GM21423 (cell line): ENCODE results near the gene POLG.

Experiments
- ATAC-seq: cut with Tn5 transposase; IDR thresholded peaks from one replicate; pipeline ENCODE4 v1.9.1; 2021; ENCODE audit warnings: mild to moderate bottlenecking, moderate library complexity; ENCODE audit not compliant: unreplicated experiment

POLG gene

GRCh38 chr15:89356634-89357298 lies 22.1 kb upstream of the POLG start:
- ATAC-seq, result no peak

GRCh38 chr15:89353991-89354390 lies 19.4 kb upstream of the POLG start:
- no peak for ATAC-seq

- no peak for ATAC-seq
Observed at GRCh38 chr15:89352476-89352875, 17.9 kb upstream of the POLG start.

GRCh38 chr15:89349206-89349558 lies 14.6 kb upstream of the POLG start:
- ATAC-seq, result no peak

GRCh38 chr15:89346516-89347231 lies 12.1 kb upstream of the POLG start:
- no peak for ATAC-seq

GRCh38 chr15:89345248-89345647 lies 10.6 kb upstream of the POLG start:
- no peak for ATAC-seq

GRCh38 chr15:89342840-89343239 lies 8.2 kb upstream of the POLG start:
- no peak for ATAC-seq

GRCh38 chr15:89341316-89342005 lies 6.8 kb upstream of the POLG start:
- ATAC-seq, result no peak

GRCh38 chr15:89340573-89340972 lies 5.9 kb upstream of the POLG start:
- no peak for ATAC-seq

- no peak for ATAC-seq
Observed at GRCh38 chr15:89338036-89338435, 3.4 kb upstream of the POLG start.

- no peak for ATAC-seq
Observed at GRCh38 chr15:89335298-89336041, 846 bp upstream of the POLG start.

- no peak for ATAC-seq
Observed at GRCh38 chr15:89333959-89334509, 590 bp downstream of the POLG start.

GRCh38 chr15:89333011-89333860 lies 1.4 kb downstream of the POLG start:
- no peak for ATAC-seq

GRCh38 chr15:89332446-89332845 lies 2.2 kb downstream of the POLG start:
- ATAC-seq, result no peak

GRCh38 chr15:89330881-89331595 lies 3.6 kb downstream of the POLG start:
- no peak for ATAC-seq

- ATAC-seq, result no peak
Observed at GRCh38 chr15:89330119-89330518, 4.5 kb downstream of the POLG start.

GRCh38 chr15:89329329-89330084 lies 5.1 kb downstream of the POLG start:
- no peak for ATAC-seq

- ATAC-seq, result no peak
Observed at GRCh38 chr15:89328398-89329254, 6.0 kb downstream of the POLG start.
